ENCODE results near the gene ZNF385A.

Gene ZNF385A

DNA sequence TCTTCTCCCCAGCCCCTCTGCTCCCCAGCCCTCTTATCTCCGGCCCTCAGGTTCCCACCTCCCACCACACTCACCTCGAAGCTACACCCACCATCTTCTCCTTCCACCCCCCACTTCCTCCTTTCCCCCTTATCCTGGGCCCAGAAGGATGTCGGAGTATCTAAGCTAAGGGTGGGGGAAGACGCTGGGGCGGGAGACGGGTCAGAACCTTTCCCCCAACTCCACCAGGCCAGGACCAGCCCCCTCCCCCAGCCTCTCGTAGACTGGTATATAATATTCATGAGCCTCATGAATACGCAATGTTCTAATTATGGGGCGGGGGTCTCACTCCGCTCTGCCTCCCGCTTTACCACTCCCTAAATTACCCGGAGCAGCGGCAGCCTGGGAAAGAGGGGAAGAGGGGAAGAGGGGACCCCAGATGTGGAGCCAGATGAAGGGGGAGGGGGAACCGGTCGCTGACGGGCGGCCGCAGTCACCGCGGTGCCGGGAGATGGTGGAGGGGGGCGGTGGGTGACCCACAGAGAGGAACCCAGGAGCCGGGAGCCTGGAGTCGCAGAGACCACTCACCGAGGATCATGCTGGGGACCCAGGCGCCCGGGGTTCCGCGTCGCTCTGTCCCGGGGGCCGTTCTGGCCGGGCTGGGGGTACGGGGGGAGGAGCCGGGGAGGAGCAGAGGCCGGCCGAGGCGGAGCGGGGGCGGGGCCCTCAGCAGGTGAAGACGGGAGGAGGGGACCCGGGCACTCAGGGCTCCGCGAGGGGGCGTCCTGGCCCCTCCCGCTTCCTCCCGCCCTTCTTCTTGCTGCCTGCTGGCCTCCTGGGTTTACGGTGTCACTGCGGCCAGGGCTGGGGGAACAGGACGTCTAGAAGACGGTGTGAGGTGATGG is 6.4 kb upstream of the ZNF385A start:
- DNase-seq = peak; percentile 65

DNA sequence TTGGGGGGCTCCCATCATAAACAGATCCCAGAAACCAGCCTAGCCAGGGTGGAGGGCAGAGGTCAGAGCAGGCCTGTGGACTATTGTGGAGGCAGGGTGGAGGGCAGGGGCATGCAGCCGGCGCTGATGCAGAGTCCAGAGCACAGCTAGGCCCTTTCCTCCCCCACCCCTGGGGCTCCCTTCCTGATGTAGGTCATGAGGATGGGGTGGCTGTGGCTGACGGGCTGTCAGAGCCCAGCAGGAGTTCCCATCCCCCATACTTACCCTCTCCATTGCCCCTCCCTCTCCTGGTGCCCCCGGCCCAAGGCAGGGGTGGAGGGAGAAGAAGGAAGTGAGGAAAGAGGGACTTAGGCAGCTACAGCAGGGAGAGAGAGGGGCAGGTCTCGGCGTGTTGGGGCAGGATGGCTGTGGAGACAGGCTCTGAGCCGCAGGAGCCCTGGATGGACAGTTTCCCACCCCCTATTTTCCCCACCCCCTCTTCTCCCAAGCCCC is 5.7 kb upstream of the ZNF385A start:
- no peak for DNase-seq

DNA sequence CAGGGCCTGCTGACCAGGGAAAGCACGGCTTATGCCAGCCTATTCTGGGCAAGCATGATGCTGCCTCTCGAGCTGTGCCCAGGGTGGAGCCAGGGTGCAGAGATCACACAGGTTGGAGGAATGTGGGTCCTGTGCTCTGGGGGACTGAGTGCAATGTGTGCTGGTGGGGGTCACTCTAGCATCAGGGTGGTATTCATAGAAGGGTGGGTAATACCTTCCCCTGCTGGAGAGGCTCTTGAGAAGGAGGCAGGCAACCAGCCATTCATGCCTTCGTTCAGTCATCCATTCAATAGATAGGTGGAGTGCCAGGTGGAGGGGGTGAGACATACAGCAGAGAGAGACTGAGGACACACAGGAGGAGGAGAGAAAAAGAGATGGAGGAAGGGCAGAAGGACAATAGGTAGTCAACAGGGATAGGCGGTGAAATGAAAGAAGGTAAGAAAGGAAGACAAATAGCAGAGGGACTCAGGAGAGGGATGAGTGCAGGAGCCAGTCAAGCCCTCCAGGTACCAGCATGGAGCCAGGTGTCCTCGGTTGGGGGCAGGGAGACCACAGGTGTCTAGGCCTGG is 5.2 kb upstream of the ZNF385A start:
- DNase-seq = no peak

DNA sequence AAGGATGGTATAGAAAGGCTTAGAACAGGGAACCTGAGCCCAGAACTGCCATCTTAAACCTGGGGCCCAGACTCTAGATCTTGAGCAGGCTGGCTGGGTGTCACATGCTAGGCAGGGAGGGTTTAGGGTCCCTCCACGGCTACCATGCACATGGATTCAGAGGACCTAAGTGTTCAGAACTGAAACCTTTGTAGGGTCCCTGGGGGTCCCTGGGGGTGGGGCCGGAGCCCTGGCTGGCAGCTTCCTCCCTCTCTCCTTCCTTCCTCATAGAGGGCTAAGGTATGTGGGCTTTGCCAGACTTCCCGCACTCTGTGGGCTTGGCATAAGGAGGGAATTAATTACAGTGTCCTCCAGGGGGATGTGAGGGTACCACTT is 4.6 kb upstream of the ZNF385A start:
- DNase-seq = no peak

DNA sequence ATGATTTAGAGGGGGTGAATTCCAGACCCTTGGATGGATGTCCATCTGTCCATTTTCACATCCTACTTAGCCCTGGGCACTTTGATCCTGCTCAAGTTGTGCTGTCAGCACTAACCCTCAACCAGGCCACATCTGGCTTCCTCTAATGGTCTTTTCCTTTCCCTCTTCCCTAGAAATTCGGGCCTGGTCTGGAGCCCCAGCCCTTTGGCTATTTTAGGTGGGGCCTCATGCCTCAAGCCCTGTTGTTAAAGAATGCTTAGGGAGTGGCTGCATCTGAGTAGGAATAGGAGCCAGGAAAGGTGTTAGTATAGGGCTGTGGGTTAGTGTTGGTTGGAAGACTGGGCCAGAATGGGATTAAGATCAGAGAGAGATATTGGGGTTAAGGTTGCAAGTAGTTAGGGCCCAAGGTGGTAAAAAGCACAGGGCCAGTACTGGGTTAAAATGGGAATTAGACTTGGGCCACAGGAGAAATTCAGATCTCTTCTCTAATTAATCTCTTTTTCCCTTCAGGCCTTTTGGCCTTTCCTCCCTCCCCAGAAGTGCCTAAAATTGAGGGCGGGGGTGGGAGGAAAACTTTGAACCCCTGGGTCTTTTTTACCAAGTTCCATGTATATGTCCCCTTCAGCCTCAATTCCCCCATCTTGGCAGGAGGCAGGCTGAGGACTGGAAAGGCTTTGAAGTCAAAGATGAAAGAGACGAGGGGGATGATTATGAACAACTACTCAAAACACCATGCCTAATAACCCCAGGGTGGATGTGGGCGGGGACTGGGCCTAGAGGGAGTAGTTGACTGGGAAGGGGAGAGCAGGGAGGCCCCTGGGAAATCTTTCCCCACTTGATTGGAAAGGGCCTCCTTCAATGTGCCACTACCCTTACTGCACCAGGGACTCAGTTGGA is 4.0 kb upstream of the ZNF385A start:
- no peak for DNase-seq

DNA sequence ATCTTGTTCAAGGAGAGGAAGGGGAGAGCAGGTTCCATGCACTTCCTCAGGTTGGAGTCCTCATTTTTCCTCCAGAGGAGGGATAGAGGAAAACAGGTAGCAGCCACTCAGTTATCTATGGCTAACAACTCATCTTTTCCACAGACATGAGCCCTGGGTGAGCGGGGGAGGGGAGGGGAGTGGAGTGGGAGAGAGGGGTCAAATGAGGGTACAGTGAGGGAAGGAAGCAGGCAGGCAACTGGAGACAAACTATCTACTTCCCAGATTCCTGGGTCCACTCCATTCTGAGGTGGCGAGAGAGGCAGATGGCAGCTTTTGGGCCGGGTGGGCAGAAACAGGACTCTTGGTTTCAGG is 2.6 kb upstream of the ZNF385A start:
- DNase-seq = no peak

DNA sequence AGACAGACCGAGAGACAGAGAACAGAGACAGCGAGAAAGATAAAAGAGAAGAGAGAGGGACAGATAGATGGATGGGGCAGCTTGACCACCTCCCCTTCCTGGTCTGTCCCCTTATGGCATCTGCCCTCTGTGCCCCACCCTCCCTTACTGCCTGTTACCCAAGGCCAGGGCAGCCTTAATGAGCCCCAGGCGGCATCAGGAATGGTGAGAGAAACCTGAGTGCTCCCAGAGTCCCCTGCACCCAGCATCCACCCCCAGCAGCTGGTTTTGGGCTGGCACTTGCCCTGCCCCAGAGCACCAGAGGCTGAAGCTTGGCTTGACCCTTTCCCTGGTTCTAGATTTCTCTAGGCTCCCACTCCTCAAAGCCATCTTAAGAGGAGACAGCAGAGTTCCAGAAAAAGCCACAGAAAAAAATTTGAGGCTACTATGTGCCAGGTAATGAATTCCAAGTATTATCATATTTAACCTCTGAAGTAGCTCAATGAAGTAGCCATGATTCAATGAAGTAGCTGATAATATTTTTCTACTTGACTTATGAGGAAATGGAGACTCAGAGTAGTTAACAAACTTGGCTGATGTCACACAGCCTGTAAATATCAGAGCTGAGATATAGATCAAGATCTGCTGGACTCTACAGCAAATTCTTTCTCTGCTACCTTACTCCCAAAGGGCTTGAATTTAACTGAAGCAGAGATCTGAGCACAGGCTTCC is 2.0 kb upstream of the ZNF385A start:
- DNase-seq = no peak

DNA sequence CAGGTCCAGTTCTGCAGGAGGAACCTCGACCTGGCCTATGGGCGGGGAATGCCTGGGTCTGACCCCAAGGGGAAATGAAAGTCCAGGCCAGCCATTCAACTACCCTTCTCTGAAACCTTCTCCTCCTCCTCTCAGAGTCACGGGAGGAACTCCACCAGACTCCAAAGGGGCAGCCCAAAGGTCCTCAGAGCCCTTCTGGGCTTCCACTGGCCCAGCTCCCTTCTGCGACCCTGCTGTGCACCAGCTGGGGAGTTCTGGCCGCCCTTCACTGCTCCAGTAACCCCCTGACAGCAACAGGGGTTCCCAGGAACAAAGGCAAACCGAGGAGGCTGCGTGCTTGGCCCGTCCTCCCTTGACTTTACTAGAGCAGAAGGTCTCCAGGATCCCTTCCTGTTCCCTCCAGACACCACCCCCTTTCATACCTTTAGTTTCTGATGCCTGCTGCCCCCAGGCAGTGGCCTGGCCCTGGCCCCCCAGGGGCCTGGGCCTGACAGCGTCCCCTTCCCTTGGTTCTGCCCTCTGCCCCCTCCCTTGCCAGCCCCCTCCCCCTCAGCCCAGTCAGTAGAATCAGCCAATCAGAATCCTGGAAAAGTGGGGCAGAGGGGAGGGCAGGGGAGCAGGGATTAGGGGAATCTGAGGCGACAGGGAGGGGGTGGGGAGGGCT is 850 bp upstream of the ZNF385A start:
- DNase-seq = no peak

DNA sequence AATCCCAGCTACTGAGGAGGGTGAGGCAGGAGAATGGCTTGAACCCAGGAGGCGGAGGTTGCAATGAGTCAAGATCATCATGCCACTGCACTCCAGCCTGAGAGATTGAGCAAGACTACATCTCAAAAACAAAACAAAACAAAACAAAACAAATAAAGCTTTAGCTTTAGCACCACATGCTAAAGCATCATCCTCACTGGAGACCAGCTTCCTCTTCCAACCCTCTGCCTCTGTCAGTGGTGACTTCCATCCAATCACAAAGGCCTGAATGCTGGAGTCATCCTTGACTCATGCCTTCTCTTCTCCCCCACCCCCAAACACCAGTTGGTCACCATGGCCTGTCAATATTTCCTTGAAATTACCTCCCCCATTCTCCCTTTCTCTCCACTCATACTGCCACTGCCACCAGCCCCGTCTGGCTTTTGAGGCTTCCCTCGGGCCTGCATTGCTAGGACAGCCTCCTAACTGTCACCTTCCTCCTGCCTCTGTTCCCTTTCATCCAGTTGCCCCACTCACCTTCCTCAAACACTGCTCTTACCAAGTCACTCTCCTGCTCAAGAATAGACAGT is 1.4 kb downstream of the ZNF385A start:
- DNase-seq = no peak

DNA sequence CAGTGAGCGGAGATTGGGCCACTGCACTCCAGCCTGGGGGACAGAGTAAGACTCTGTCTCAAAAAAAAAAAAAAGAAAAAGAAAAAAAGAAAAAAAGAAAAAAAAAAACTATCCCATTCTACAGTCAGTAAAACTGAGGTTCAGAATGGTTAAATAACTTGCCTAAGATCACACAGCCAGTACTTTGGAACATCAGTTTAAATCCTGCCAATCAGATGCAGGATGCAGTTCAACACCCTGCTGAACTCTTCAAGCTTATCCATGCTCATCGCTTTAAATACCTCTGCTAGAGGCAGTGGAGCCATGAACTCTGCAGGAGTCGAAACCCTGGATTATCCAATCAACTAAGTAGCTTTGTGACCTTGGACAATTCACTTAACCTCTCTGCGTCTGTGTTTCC is 3.4 kb downstream of the ZNF385A start:
- no peak for DNase-seq

DNA sequence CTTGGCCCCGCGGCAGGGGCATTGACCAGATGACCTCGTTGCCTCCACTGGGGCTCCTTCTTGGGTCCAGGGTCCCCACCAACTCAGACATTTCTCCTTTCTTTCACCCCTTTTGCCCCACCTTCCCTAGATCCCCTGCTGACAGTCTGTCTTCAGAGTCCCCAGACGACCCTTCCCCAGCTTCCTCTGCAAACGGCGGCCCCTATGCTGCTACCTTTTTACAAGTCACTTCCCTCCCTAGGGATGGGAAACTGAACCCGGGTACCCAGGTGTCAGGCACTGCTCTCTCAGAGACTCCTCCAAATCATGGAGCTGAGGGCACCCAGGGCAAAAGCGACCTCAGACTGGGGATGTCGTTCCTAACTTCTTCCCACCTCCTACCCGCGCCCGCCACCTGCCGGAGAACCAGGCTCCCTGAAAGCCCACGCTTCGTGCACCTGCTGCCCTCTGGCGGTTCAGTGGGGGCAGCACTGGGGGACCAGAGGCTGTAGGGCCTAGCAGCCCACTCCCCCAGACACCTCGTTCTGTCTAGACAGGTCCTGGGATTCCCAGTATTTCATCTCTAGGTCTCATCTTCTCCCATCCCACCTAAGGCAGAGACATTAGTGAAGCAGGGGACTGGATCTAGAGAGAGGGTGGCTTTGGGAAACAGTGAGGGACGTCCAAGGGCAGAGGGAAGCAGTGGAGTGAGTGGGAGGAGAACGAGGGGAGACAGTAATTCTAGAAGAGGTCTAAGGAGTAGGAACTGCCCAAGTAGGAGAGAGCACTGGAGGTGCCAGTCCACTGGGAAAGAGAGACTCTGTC is 4.9 kb downstream of the ZNF385A start:
- peak; percentile 90 for DNase-seq

DNA sequence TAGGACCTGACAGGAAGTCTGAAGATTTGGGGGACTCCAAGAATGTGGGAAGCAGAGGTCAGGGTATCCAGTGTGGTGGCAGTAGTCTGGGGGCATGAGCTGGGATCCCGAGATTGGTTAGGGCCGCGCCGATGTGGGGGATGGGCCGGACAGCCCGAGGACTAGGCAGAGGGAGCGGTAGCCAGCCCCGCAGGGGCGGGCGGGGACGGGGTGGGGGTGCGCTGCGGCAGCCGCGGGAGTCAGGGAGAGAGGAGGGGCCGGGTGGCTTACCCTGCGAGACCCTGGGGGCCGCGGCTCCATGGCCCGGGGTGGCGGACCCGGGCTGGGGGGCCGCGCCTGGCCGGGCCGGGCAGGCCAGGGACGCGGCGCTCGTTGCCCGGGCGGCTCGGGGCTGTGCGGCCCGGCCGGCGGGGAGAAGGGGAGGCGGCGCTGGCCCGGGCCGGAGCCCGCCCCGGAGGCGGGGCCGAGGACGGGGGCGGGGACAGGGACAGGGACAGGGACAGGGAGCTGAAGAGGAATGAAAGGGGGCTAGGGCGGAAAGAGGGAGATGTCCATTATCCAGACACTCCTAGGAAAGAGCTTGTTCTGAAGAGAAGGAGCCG is 5.6 kb downstream of the ZNF385A start:
- no peak for DNase-seq

DNA sequence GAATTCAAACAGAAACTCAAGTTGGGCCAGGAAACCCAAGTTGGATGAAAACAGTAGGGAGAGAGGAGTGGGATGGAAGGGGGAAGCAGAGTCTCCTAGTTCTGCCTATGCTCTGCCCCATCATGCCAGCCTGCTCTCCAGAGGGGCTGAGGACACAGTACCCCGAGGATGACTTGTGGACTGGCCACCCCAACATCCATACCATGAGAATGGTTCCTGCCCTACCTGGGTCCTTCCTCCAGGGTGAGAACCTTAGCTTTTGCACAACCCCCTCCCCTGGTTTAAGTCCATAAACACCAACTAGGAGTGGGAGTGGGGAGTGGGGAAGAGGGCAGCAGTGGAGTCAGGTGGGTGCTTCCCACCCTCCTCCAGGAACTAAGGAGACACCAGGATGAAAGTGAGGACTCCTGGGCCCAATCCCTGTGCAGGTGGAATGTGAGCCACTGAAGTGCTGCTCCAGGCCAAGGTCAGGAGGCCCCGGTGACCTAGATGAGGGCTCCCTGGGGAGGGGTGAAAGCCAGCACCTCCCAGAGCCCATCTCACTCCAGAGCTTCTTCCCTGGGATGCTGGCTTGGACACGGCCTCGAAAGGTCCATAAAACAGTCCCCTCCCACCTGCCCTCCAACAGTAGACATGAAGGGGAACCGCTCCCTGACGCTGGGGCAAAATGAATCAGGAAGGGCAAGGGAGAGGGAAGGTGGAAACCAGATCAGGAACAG is 6.6 kb downstream of the ZNF385A start:
- no peak for DNase-seq

DNA sequence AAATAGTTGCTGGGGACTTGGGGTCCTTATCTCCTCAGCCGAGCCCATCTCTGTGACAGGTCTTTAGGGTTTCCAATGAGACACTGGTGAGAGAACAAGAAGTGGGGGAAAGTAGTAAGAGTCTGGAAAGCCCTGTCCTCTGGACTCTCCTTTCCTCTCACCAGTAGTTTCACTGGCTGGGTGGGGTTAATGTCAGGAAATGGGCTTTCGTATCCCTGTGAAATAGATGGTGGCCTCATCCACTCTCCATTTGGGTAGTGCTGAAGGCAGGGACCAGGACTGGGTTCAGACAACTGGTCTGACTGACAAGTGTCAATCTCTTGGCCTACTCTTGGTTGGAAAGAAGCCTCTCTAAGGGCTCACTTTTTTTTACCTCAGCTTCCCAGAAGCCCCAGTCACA is 7.5 kb downstream of the ZNF385A start:
- no peak for DNase-seq

DNA sequence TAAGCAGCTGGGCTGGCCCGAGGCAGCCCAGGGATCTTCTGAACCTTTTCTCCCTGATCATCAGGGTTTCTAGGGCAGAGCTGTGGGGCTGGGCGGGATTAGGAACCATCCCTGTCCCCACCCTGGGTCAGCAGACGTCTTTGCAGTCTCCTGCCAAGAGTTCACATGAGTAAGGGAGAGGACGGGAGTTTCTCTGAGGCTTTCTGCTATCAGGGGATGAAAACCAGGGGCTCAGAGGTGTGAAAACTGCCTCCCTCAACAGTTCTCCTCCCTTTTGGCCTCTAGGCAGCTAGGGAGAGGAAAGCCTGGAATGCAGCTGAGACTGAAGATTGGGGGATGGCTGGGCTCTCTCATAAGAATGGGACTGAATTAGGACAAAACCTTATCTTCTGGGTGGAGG is 7.9 kb downstream of the ZNF385A start:
- DNase-seq = no peak

DNA sequence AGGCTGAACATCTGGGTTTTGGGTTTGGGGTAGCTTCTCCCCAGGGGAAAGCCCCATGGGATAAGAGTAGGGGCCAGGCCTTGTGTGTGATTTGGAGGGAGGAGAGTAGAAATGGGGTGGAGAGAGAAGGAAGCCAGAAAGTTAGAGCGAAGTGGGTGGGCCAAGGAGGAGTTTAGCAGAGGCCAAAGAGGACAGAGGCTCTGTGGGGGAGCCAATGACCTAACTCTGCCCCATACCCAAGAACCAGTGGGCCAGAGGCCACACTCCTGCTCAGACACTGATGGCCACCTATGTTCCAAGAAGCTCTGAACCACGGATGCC is 9.3 kb downstream of the ZNF385A start:
- DNase-seq = no peak

DNA sequence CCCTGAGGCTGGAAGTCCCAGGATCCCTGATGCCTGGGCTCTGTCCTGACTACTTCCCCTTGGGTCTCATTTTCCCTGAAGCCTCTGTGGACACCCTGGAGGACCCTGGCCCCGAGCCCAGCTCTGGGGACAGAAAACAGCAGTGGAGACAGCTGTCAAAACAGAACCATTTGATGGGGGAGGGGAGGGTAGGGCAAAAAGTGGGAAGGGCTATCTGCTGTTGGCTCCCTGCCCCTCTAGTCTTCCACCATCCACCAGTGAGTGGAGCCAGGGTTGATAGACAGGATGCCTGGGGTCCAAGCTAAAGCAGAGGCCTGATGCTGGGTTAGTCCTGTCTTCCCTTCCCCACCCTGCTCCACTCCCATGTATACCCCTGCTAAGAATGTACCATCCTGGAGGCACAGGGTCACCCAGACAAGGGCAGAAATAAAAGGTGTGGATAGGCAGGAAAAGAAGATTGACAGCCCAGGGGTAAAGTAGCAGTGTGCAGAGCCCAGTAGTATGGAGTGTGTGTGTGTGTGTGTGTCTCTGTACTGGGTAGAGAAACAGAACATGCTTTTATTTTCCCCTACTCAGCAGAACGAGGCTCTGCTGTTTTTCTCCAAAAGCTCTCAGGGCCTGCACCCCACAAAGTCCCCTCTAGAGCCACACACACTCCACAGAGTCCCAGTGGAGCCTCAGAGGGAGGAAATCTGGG is 9.8 kb downstream of the ZNF385A start:
- no peak for DNase-seq

DNA sequence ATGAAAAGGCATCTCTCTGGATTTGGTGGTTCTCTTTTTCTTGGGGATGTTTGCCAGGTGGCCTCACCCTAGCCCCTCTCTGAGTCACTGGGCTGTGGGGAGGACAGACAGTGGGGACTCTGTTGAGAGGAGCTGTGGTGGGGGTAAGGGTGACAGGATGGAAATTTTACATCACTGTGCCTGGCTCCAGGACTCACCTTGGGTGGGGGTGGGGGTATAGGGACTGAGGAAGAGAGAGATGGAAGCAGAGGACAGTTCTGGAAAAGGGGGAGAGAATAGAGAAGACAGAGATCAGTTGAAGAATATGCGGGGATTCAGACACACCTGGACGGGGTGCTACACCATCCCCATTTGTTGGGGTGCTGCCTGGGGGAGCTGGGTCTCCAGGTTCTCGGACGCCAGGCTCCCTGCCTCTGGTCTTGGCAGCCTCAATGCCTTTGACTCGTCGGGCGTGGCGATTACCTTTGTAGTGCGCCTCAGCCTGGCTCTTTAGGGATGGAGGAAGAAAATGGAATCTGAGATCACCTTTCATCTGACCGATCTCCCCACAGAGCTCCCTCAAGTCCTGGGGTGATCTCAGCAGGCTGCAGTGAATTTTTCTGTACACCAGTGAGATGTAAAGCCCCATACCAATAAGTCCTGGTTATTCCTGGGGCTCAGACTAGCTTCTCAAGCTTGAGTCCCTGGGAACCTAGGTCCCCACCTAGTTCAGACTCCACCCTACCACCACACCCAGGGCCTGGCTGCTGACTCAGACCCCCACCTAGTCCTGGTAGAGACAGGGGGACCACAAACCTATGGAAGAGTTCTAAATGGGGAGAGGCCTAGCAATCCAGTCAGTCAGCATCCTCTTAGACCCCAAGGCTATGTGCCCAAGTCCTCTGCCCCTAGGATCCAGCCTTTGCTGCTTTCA is 10.6 kb downstream of the ZNF385A start:
- DNase-seq = no peak
